PC-9 (cell line): ENCODE measurements around the gene OPN1SW. TPM values are rescaled to one million over a fixed set of nuclear protein-coding genes. Genes with fewer than 3 reads are reported as not detected.
A peak's percentile ranks its signal among the peaks of the same experiment; 100 is the strongest.

Experiments used
- BruUV-seq: library from RNA; stranded (reverse); fragments of 400-500 nt; replicated peaks from 2 replicates; lab custom pipeline; 2021; lab: Mats Ljungman, UMichigan
- CTCF ChIA-PET: fragments of 300-600 bp; sonication (Branson Sonifier 250); formaldehyde crosslinking; loops from one replicate; lab custom pipeline; 2022; ENCODE audit warnings: antibody characterized with exemption; lab: Charles Lee
- POLR2A ChIA-PET: fragments of 300-600 bp; sonication (Branson Sonifier 250); formaldehyde crosslinking; loops from one replicate; lab custom pipeline; 2022; ENCODE audit warnings: antibody characterized with exemption; ENCODE audit not compliant: unreplicated experiment; lab: Charles Lee
- DNase-seq, 2 experiments: peaks; one replicate each; pipeline versions ENCODE4 v3.0.0 to v3.0.0-alpha.2; 2015 to 2022; ENCODE audit warnings: mixed read lengths in 1 of 2
- H2AFZ ChIP-seq: fragments of 200-600 bp; sonication (generic); 2 replicates; pipeline ENCODE4 v1.8.1; 2017; ENCODE audit warnings: antibody characterized with exemption
- H3F3A ChIP-seq: fragments of 200-600 bp; sonication (generic); 2 replicates; pipeline ENCODE4 v1.8.1; 2017; ENCODE audit warnings: antibody characterized with exemption, mild to moderate bottlenecking, low read depth; ENCODE audit not compliant: insufficient read depth
- H3K27ac ChIP-seq: fragments of 200-600 bp; sonication (generic); 2 replicates; pipeline ENCODE4 v1.6.1; 2016; ENCODE audit warnings: mixed run types
- H3K27me3 ChIP-seq: fragments of 200-600 bp; sonication (generic); 2 replicates; pipeline ENCODE4 v1.6.1; 2016; ENCODE audit warnings: low read depth, mixed run types; ENCODE audit not compliant: insufficient read depth
- H3K36me3 ChIP-seq: fragments of 200-600 bp; sonication (generic); 2 replicates; pipeline ENCODE4 v1.6.1; 2016; ENCODE audit warnings: low read depth, mixed run types
- H3K4me1 ChIP-seq: fragments of 200-600 bp; sonication (generic); replicated peaks from 2 replicates; pipeline ENCODE4 v1.6.1; 2016; ENCODE audit warnings: mixed run types; ENCODE audit not compliant: insufficient read depth
- H3K4me2 ChIP-seq: fragments of 200-600 bp; sonication (generic); 2 replicates; pipeline ENCODE4 v1.6.1; 2017; ENCODE audit warnings: mixed run types
- H3K4me3 ChIP-seq: fragments of 200-600 bp; sonication (generic); 2 replicates; pipeline ENCODE4 v1.6.1; 2016; ENCODE audit warnings: mixed run types
- H3K79me2 ChIP-seq: fragments of 200-600 bp; sonication (generic); 2 replicates; pipeline ENCODE4 v1.6.1; 2017; ENCODE audit warnings: low read depth, mixed run types
- H3K9me2 ChIP-seq: fragments of 200-600 bp; sonication (generic); 2 replicates; pipeline ENCODE4 v1.8.1; 2017; ENCODE audit warnings: mild to moderate bottlenecking; ENCODE audit not compliant: insufficient read depth
- H3K9me3 ChIP-seq: fragments of 200-600 bp; sonication (generic); 2 replicates; pipeline ENCODE4 v1.8.1; 2016; ENCODE audit warnings: low read depth; ENCODE audit not compliant: insufficient read depth
- H4K20me1 ChIP-seq: fragments of 200-600 bp; sonication (generic); 2 replicates; pipeline ENCODE4 v1.8.1; 2017; ENCODE audit not compliant: insufficient read depth
- EZH2 ChIP-seq: fragments of 200-600 bp; sonication (generic); IDR thresholded peaks from 2 replicates; pipeline ENCODE4 v1.8.0; 2017; ENCODE audit warnings: antibody characterized with exemption, low read depth
- intact Hi-C: fragments of 100-400 bp; cut with micrococcal nuclease; formaldehyde crosslinking; loops from one replicate; pipeline ENCODE4 v1.10.0; 2022; ENCODE audit not compliant: unreplicated experiment
- total RNA-seq: library from RNA; stranded (reverse); gene quantifications from 2 replicates; pipeline ENCODE4 v1.2.3, GENCODE V29; 2021
- TF ChIP-seq, protein P1 (sequence below): fragments of 200-600 bp; sonication (generic); conservative IDR thresholded peaks from 2 replicates; pipeline ENCODE4 v1.6.1; 2017; ENCODE audit warnings: mixed run types, antibody characterized with exemption, mild to moderate bottlenecking, moderate library complexity

Gene OPN1SW
- total RNA-seq, 1 experiment from 2014 or later = not detected

DNA sequence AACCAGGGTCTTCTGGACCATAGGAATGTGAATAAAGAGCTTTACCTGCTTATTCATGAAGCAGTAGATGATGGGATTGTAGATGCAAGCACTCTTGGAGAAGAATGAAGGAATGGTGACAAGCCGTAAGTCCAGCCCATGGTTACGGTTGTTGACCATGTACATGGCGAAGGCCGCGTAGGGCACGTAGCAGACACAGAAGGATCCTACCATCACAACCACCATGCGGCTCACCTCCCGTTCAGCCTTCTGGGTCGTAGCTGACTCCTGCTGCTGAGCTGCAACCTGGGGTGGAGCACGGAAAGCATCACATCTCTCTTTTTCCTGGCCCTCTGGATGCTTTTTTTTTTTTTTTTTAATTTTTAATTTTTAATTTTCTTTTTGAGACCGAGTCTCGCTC is 2.0 kb downstream of the OPN1SW start:
- no peaks in the 10 kb centered on the region; the same call in 1 of the 2 replicates for H3K9me3 ChIP-seq
- H3K4me3 ChIP-seq = no peak overlapping the region
- H3K36me3 ChIP-seq = peaks cover 19% of the 10 kb centered on the region
- no peaks in the 10 kb centered on the region for H3K9me2 ChIP-seq
- H3K27me3 ChIP-seq = no peaks in the 10 kb centered on the region
- CTCF ChIA-PET = no interaction called here
- intact Hi-C loops = no loop called here
- POLR2A ChIA-PET = no interaction called here
- H3K4me1 ChIP-seq = no peaks in the 10 kb centered on the region
- TF ChIP-seq, protein P1, sequence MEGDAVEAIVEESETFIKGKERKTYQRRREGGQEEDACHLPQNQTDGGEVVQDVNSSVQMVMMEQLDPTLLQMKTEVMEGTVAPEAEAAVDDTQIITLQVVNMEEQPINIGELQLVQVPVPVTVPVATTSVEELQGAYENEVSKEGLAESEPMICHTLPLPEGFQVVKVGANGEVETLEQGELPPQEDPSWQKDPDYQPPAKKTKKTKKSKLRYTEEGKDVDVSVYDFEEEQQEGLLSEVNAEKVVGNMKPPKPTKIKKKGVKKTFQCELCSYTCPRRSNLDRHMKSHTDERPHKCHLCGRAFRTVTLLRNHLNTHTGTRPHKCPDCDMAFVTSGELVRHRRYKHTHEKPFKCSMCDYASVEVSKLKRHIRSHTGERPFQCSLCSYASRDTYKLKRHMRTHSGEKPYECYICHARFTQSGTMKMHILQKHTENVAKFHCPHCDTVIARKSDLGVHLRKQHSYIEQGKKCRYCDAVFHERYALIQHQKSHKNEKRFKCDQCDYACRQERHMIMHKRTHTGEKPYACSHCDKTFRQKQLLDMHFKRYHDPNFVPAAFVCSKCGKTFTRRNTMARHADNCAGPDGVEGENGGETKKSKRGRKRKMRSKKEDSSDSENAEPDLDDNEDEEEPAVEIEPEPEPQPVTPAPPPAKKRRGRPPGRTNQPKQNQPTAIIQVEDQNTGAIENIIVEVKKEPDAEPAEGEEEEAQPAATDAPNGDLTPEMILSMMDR = no peak
- TF ChIP-seq EZH2 = no peak
- BruUV-seq = no TSS peak
- H3K27ac ChIP-seq = no peak overlapping the region
- peaks cover 13% of the 10 kb centered on the region for H3F3A ChIP-seq
- H3K4me2 ChIP-seq = no peak overlapping the region
- H4K20me1 ChIP-seq = no peaks in the 10 kb centered on the region
- no peak for DNase-seq
- no peaks in the 10 kb centered on the region for H3K79me2 ChIP-seq
- no peak overlapping the region for H2AFZ ChIP-seq

DNA sequence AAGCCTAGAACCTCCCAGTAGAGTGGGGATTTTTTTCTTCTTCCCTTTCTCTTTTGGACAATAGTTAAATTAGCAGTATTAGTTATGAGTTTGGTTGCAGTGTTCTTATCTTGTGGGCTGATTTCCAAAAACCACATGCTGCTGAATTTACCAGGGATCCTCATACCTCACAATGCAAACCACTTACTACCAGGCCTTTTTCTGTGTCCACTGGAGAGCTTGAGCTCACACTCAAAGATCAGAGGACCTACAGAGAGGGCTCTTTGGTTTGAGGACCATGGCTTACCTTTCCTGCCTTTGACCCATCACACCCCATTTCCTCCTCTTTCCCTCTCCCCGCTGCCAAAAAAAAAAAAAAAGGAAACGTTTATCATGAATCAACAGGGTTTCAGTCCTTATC is 5.4 kb downstream of the OPN1SW start:
- ChIA-PET POLR2A (no interaction called here), CTCF (no interaction called here)
- Histone ChIP-seq H3K36me3 (peaks cover 33% of the 10 kb centered on the region), H3K4me2 (no peak overlapping the region), H3F3A (peaks cover 10% of the 10 kb centered on the region), H2AFZ (no peak overlapping the region), H3K79me2 (no peaks in the 10 kb centered on the region), H4K20me1 (no peaks in the 10 kb centered on the region), H3K27ac (no peak overlapping the region), H3K9me3 (no peaks in the 10 kb centered on the region), H3K4me3 (no peak overlapping the region), H3K4me1 (no peaks in the 10 kb centered on the region), H3K27me3 (no peaks in the 10 kb centered on the region), H3K9me2 (no peaks in the 10 kb centered on the region)
- DNase-seq = no peak
- intact Hi-C loops = no loop called here
- TF ChIP-seq EZH2 = no peak
- TF ChIP-seq, protein P1 = no peak
- TSS peak; percentile 19 for BruUV-seq

DNA sequence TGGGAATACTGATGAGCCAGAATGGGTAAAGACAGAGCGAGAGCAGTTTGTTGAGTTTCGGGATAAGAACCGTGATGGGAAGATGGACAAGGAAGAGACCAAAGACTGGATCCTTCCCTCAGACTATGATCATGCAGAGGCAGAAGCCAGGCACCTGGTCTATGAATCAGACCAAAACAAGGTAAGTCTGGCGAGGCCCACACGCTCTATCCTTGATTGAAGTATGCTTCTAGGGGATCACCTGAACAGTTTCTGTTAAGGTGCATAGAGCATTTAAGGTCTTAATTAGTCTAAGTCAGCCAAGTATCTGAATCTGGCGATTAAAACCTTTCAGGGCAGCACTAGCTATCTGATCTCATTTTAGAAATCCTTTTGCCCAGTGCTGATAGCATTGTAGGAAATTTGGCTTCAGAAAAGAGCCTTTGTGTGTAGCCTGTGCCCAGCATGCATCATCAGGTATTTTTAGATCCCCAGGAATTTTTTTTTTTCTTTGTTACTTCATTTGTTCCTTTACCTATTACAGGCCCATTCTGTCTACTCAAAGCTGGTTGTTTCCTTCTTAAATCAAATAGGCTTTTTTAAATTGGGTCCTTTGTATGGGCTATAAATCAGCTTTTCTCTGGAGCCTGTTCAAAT is 8.0 kb downstream of the OPN1SW start:
- Histone ChIP-seq H3K4me2 (no peak overlapping the region), H3F3A (peaks cover 5% of the 10 kb centered on the region; the same call in 1 of the 2 replicates), H2AFZ (no peak overlapping the region), H3K4me3 (no peak overlapping the region), H3K4me1 (no peaks in the 10 kb centered on the region), H4K20me1 (peaks cover 3% of the 10 kb centered on the region; the same call in 1 of the 2 replicates), H3K36me3 (peaks cover 49% of the 10 kb centered on the region), H3K9me2 (no peaks in the 10 kb centered on the region), H3K27me3 (no peaks in the 10 kb centered on the region), H3K79me2 (no peaks in the 10 kb centered on the region), H3K27ac (no peak overlapping the region), H3K9me3 (no peaks in the 10 kb centered on the region)
- no peak for TF ChIP-seq EZH2
- TF ChIP-seq, protein P1 = no peak
- no peak for DNase-seq
- CTCF ChIA-PET = interaction anchor here (0.6 to 0.7 kb wide), 2 partner anchors 27 to 114 kb away, joined by 3 read pairs; no protein-coding TSS in a partner anchor
- no TSS peak for BruUV-seq
- intact Hi-C loops = no loop called here
- POLR2A ChIA-PET = no interaction called here
